ENCODE measurements around the gene ZNF280D.
"Not testable (repeated sequence)": the region's sequence is repeated elsewhere in the genome, so short reads cannot be mapped to it uniquely, and the experiment has no call there.

ZNF280D gene, protein sequence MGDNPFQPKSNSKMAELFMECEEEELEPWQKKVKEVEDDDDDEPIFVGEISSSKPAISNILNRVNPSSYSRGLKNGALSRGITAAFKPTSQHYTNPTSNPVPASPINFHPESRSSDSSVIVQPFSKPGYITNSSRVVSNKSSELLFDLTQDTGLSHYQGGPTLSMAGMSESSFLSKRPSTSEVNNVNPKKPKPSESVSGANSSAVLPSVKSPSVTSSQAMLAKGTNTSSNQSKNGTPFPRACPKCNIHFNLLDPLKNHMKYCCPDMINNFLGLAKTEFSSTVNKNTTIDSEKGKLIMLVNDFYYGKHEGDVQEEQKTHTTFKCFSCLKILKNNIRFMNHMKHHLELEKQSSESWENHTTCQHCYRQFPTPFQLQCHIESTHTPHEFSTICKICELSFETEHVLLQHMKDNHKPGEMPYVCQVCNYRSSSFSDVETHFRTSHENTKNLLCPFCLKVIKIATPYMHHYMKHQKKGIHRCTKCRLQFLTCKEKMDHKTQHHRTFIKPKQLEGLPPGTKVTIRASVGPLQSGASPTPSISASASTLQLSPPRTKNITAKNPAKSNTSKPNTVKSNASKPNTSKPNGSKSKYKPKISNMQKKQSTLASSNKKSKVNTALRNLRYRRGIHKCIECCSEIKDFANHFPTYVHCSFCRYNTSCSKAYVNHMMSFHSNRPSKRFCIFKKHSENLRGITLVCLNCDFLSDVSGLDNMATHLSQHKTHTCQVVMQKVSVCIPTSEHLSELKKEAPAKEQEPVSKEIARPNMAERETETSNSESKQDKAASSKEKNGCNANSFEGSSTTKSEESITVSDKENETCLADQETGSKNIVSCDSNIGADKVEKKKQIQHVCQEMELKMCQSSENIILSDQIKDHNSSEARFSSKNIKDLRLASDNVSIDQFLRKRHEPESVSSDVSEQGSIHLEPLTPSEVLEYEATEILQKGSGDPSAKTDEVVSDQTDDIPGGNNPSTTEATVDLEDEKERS

GRCh38 chr15:56733136-56734012 is at the start of gene ZNF280D:
ZNF280D (minus strand) TSS chr15:56733509; CDS start chr15:56707109, 26,400 bp downstream.
- peak; percentile 94 for DNase-seq

- DNase-seq = no peak
These were observed 49.0 kb upstream of the ZNF280D start for GRCh38 chr15:56782306-56782705.

GRCh38 chr15:56781666-56782065 is 48.4 kb upstream of the ZNF280D start:
- no peak for DNase-seq

GRCh38 chr15:56780102-56780725 is 46.9 kb upstream of the ZNF280D start:
- not testable (repeated sequence) for DNase-seq

DNA sequence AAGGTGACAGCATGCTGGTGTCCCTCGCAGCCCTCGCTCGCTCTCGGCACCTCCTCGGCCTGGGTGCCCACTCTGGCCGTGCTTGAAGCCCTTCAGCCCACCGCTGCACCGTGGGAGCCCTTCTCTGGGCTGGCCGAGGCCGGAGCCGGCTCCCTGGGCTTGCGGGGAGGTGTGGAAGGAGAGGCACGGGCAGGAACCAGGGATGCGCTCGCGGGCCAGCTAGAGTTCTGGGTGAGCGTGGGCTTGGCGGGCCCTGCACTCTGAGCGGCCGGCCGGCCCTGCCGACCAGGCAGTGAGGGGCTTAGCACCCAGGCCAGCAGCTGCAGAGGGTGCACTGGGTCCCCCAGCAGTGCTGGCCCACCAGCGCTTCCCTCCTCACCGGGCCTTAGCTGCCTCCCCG is 46.1 kb upstream of the ZNF280D start:
- DNase-seq = not testable (repeated sequence)

DNA sequence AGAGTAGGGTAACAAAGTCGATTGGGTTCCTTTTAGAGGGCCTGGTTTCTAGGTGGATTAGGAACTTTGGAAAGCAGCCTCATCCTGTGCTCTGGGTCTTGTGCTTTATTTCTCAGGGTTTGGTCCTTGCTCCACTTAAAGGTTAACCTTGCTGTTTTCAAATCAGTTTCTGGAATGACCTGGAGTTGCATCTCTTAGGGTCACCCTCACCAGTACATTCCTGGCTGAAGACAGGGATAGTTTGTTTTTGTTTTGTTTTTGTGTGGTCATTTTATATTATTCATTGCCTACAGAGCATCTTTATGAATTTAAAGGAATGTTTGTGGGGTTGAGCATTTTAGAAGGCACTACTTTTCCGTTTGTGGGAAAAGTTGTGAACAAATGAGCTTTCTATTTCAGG is 45.5 kb upstream of the ZNF280D start:
- no peak for DNase-seq

GRCh38 chr15:56776839-56777238 is 43.5 kb upstream of the ZNF280D start:
- DNase-seq = no peak

GRCh38 chr15:56775641-56776040 is 42.3 kb upstream of the ZNF280D start:
- DNase-seq = no peak

DNA sequence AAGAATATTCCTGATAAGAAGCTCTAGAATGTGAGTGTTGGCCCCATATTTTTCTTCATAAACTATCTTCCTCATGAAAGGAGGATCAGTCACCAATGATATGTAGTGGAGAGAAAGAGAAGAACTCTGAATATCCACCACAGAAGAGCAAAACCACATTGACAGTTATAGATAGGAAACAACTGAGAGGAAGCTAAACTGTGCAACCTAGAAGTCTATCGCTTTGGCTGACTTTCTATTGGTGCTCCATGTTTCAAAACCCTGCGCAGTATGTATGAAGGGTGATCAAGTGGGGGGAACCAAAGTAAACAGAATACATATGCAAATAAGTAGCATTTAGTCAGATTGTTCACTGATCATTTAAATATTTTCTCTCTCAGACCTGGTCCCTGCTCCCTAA is 41.0 kb upstream of the ZNF280D start:
- no peak for DNase-seq

GRCh38 chr15:56772868-56773639 is 39.7 kb upstream of the ZNF280D start:
- DNase-seq = no peak

DNA sequence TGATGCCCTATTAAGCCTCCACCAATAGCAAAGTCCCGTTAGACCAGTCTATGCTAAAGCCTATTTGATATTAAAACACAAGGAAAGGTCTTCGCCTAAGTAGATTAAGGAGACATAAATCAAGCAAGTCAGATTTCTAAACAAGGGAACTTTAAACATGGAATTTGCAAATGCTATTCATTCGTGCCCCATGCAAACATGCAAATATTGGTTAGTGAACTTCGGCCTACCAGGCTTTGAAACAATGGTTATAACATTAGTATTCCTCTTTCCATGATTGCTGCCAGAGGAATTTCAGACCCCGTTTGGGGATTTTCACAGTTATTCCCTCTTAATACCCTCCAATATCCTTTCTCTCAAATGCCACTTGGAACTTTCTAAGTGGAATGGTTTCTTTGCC is 36.9 kb upstream of the ZNF280D start:
- DNase-seq = no peak

- DNase-seq = no peak
These were observed 34.0 kb upstream of the ZNF280D start for GRCh38 chr15:56767315-56767714.

DNA sequence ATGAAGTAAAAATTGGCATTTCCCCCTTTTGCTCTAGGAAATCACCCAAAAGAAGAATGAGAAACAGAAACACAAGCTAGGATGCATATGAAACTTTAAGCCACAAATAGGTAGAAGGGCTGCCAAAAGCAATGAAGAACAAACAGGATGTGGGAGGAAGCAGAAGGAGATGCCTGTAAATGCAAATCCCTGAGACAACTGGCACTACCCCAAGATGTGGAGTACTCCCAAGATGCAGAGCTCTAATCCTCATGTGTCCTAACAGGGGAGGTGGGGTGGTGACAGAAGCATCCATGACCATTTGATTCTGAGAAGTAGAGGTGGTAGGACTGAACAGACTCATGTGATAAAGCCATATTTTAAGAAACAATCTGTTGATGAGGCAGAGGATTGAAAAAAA is 31.9 kb upstream of the ZNF280D start:
- peak; percentile 51 for DNase-seq

GRCh38 chr15:56763141-56763895 is 30.0 kb upstream of the ZNF280D start:
- DNase-seq = no peak

DNA sequence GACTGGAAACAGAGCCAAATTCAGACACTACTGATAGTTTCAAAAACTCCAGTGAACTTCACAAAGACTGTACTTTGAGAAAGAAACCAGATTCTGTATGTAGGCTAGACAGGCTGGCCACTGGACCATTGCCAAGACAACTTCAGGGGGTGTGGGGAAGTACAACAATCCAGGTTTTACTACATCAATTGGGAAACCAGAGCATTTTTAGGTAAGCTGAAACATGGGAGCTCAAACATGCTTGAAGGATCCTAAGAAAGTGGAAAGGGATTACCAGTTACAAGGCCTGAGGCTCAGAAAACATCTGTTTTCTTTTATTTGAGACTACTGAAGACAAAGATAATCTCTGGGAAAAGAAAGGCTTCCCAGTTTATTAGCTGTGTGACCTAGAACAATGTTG is 26.9 kb upstream of the ZNF280D start:
- DNase-seq = no peak

DNA sequence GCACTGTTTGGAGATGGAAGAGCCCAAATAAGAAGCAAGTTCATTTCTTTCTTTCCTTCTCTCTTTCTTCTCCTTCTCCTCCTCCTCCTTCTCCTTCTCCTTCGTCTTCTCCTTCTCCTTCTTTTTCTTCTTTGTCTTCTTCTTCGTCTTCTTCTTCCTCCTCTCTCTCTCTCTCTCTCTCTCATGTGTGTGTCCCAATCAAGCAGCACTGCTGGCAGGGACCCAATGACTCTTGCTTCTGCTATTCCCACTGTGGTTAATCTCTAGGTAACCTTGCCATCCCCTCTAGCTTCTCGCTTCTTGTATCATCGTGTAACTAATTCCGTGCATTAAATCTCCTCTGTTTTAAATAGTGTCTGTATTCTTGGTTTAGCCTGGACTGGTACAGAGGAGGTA is 26.1 kb upstream of the ZNF280D start:
- DNase-seq = no peak

- DNase-seq = no peak
These were observed 25.6 kb upstream of the ZNF280D start for GRCh38 chr15:56758770-56759449.

- DNase-seq = no peak
These were observed 24.6 kb upstream of the ZNF280D start for GRCh38 chr15:56757875-56758274.

DNA sequence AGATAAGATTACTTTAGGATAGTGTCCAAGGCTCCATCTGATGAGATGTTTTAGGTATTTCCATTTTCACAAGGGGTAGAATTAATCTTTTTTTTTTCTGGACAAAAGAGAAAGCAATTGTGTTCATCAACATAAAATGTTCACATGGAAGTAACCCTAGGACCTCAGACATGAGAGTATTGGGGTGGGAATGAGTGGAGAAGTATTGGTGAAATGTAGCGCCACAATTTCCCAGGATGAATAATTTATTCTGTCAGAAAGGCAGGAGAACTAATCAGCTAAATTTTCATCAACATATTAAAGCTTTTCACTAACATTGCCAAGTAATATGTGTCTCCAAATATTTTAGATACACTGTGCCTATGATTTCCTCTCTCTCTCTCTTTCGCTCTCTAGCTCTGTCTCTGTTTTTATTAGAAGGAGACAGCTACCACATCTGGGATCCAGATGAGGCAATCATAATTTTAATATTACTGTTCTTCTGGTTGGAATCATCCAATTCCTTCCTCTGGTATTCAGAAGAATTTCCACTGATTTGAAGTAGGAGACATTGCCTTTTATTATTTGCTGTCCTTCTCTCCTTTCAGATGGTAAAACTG is 21.6 kb upstream of the ZNF280D start:
- no peak for DNase-seq

GRCh38 chr15:56752986-56753385 is 19.7 kb upstream of the ZNF280D start:
- no peak for DNase-seq
